Left ventricle myocardium inferior (tissue), 1 donor: ENCODE measurements around the gene EPHB2. TPM values are rescaled to one million over a fixed set of nuclear protein-coding genes. Genes with fewer than 3 reads are reported as not detected.
"Not testable (repeated sequence)": the region's sequence is repeated elsewhere in the genome, so short reads cannot be mapped to it uniquely, and the experiment has no call there.

Experiments
- DNase-seq: peaks from one replicate; pipeline ENCODE4 v3.0.0-alpha.2; 2020
- H3K27ac ChIP-seq: fragments of 200-600 bp; replicated peaks from 2 replicates; pipeline ENCODE4 v1.8.0; 2021
- H3K27me3 ChIP-seq: fragments of 200-600 bp; 2 replicates; pipeline ENCODE4 v1.8.0; 2021; ENCODE audit warnings: low read depth
- H3K36me3 ChIP-seq: fragments of 200-600 bp; 2 replicates; pipeline ENCODE4 v1.8.0; 2021
- H3K4me1 ChIP-seq: fragments of 200-600 bp; 2 replicates; pipeline ENCODE4 v1.8.0; 2021
- H3K4me3 ChIP-seq: fragments of 200-600 bp; 2 replicates; pipeline ENCODE4 v1.8.0; 2021; ENCODE audit warnings: mild to moderate bottlenecking, moderate library complexity
- H3K9me3 ChIP-seq: fragments of 200-600 bp; replicated peaks from 2 replicates; pipeline ENCODE4 v1.8.0; 2021
- CTCF ChIP-seq: fragments of 200-600 bp; IDR thresholded peaks from 2 replicates; pipeline ENCODE4 v1.8.0; 2021; ENCODE audit warnings: antibody characterized with exemption, mild to moderate bottlenecking, borderline replicate concordance
- intact Hi-C: fragments of 100-400 bp; cut with micrococcal nuclease; formaldehyde crosslinking; loops from one replicate; pipeline ENCODE4 v1.11.0; 2022
- total RNA-seq: library from RNA; stranded (reverse); fragmentation: NEBNext Ultra II Directional; extraction: Animal tissue kit (Norgen Biotek cat#: 25700); gene quantifications from one replicate; pipeline ENCODE4 v1.2.1, GENCODE V29; 2021
- donor health status: DM: no; HTN: yes; CAD: no; lungs with severe emphysema.

The EPHB2 gene
- total RNA-seq, 1 donor from 2014 or later, result 2.0 TPM

GRCh38 chr1:22674410-22674749 is 36.3 kb upstream of the EPHB2 start:
- no peak for DNase-seq
- Histone ChIP-seq H3K4me1 (no peaks in the 10 kb centered on the region), H3K4me3 (no peak overlapping the region), H3K27ac (no peak overlapping the region), H3K36me3 (no peaks in the 10 kb centered on the region), H3K9me3 (no peaks in the 10 kb centered on the region), H3K27me3 (peaks cover 87% of the 10 kb centered on the region)
- no peak for TF ChIP-seq CTCF
- intact Hi-C loops, result no loop called here

- H3K9me3 ChIP-seq, H3K4me1 ChIP-seq, H3K4me3 ChIP-seq, H3K36me3 ChIP-seq, DNase-seq, H3K27ac ChIP-seq, intact Hi-C loops: not testable (repeated sequence)
- H3K27me3 ChIP-seq, result peaks cover 72% of the 10 kb centered on the region
Measured at GRCh38 chr1:22676151-22676550, 34.5 kb upstream of the EPHB2 start.

- TF ChIP-seq CTCF, result no peak
- Histone ChIP-seq H3K27me3 (peaks cover 72% of the 10 kb centered on the region), H3K4me3 (no peak overlapping the region), H3K9me3 (no peaks in the 10 kb centered on the region), H3K36me3 (no peaks in the 10 kb centered on the region), H3K27ac (no peak overlapping the region), H3K4me1 (no peaks in the 10 kb centered on the region)
- intact Hi-C loops, result no loop called here
- no peak for DNase-seq
Measured at GRCh38 chr1:22676916-22677583, 33.6 kb upstream of the EPHB2 start.

GRCh38 chr1:22677931-22678896 is 32.4 kb upstream of the EPHB2 start:
- H3K4me3 ChIP-seq, result no peak overlapping the region
- DNase-seq, result no peak
- H3K4me1 ChIP-seq, result no peaks in the 10 kb centered on the region
- intact Hi-C loops, result no loop called here
- no peak overlapping the region for H3K27ac ChIP-seq
- no peak for TF ChIP-seq CTCF
- H3K9me3 ChIP-seq, result no peaks in the 10 kb centered on the region
- peaks cover 72% of the 10 kb centered on the region for H3K27me3 ChIP-seq
- H3K36me3 ChIP-seq, result no peaks in the 10 kb centered on the region

GRCh38 chr1:22680726-22681125 is 29.9 kb upstream of the EPHB2 start:
- intact Hi-C loops, result no loop called here

More at GRCh38 chr1:22680726-22681125, 29.9 kb upstream of the EPHB2 start:
- Histone ChIP-seq H3K27me3 (peaks cover 72% of the 10 kb centered on the region), H3K4me1 (no peaks in the 10 kb centered on the region), H3K9me3 (no peaks in the 10 kb centered on the region), H3K4me3 (no peak overlapping the region), H3K36me3 (no peaks in the 10 kb centered on the region), H3K27ac (no peak overlapping the region)
- TF ChIP-seq CTCF, result no peak
- DNase-seq, result no peak
